ENCODE results near the gene FAM222A.

The FAM222A gene

DNA sequence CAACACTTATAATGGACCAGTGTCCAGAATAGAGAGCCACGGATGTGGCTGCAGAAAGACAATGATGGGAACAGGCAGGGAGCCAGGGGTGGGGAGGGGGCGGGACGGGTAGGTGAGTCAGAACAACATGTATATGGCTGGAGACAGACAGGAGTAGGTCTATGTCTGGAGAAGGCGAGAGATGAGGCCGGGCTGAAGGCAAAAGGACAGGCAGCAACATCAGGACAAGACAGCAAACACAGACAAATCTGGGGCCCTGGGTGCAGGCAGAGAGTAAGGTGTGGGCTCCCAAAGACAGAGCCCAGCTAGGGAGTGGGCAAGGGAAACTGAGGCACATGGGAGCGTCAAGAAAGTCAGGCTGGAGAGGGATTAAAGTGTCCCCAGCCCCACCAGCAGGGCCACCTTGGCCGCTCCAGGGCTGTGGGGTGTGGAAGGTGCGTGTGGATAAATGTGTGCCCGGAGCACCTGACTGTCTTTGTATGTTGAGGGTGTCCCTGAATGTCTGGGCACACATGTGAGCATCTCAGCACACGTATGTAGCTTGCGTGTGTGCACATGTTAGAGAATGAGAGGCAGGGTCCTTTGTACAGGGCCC is 44.1 kb downstream of the FAM222A start:
- no peak overlapping the region for H3K4me3 ChIP-seq (ENCODE audit: low read depth, low read length)
- no peak for DNase-seq (ENCODE audit: low read depth, low spot score)
- in situ Hi-C loops (cut with HindIII; ENCODE audit: low sequenced_read_pairs): no loop called here
- TF ChIP-seq CTCF (IDR thresholded peaks at IDR 0.05; ENCODE audit: low read depth, low read length): no peak

DNA sequence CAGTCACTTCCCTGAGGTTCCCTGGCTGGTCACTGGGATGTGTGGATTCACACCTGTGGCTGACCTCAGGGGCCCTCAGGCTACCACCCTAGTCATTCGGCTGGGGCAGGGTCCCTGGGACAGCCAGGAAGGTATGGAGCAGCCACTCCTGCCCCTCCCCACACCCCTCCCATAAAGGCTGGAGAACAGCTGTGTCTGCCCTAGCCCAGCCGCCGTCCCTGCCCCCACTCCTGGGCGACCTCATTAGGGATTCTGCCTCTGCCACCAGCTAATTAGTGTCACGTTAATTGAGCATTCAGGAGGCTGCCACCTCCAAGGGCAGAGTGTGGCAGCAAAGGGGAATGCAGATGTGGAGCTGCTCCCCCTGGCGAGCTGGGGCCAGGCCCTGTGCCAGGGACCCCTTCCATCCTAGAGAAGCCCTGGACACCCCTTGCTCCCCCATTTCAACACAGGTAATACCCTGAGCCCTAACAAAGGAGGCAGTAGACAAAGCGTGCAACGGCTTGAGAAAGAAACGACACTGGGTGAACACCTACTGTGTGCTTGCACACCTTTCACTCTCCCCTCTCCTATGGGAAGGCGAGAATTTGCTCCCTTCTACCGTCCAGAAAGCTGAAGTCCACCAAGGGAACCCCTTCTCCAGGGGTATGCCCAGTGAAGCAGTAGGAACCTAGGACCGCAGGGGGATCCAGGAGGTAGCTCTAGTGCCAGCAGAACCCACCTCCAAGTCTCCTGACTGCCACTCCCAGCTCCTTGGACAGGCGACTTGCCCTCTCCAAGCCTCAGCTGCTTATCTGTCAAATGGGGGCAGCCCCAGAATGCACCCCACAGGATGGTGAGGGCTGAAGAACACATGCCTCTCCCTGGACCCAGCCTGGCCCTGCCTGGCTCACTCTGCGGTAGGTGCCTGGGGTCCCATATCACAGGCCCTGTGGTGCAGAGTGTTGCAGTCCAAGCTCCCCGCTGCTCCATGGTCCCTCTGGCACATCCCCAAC is 45.1 kb downstream of the FAM222A start:
- in situ Hi-C loops (cut with HindIII; ENCODE audit: low sequenced_read_pairs): no loop called here
- no peak for DNase-seq (ENCODE audit: low read depth, low spot score)
- no peak for TF ChIP-seq CTCF (IDR thresholded peaks at IDR 0.05; ENCODE audit: low read depth, low read length)
- no peak overlapping the region for H3K4me3 ChIP-seq (ENCODE audit: low read depth, low read length)

DNA sequence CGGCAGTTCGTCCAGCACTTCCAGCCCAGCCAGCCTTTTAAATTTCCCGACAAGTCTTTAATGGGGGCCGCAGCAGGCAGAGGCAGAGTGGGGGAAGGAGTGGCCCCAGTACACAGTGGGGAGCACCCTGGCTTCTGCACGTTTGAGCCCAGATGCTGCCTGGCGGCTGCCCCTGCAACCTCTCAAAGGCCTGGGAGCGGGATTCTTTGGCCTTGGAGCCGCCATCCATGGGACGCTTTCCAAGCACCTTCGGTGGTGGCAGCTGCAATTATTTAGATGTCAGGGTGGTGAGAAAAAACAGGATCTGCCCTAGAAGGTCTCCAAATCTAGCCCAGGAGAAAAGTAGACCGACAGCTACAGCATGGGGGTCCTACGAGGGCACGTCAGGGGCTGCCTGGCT is 46.0 kb downstream of the FAM222A start:
- TF ChIP-seq CTCF (IDR thresholded peaks at IDR 0.05; ENCODE audit: low read depth, low read length): no peak
- H3K4me3 ChIP-seq (ENCODE audit: low read depth, low read length): no peak overlapping the region
- no peak for DNase-seq (ENCODE audit: low read depth, low spot score)
- in situ Hi-C loops (cut with HindIII; ENCODE audit: low sequenced_read_pairs): no loop called here

GRCh38 chr12:109760031-109760929 is 46.7 kb downstream of the FAM222A start:
- DNase-seq (ENCODE audit: low read depth, low spot score): no peak
- no peak overlapping the region for H3K4me3 ChIP-seq (ENCODE audit: low read depth, low read length)
- TF ChIP-seq CTCF (IDR thresholded peaks at IDR 0.05; ENCODE audit: low read depth, low read length): no peak

DNA sequence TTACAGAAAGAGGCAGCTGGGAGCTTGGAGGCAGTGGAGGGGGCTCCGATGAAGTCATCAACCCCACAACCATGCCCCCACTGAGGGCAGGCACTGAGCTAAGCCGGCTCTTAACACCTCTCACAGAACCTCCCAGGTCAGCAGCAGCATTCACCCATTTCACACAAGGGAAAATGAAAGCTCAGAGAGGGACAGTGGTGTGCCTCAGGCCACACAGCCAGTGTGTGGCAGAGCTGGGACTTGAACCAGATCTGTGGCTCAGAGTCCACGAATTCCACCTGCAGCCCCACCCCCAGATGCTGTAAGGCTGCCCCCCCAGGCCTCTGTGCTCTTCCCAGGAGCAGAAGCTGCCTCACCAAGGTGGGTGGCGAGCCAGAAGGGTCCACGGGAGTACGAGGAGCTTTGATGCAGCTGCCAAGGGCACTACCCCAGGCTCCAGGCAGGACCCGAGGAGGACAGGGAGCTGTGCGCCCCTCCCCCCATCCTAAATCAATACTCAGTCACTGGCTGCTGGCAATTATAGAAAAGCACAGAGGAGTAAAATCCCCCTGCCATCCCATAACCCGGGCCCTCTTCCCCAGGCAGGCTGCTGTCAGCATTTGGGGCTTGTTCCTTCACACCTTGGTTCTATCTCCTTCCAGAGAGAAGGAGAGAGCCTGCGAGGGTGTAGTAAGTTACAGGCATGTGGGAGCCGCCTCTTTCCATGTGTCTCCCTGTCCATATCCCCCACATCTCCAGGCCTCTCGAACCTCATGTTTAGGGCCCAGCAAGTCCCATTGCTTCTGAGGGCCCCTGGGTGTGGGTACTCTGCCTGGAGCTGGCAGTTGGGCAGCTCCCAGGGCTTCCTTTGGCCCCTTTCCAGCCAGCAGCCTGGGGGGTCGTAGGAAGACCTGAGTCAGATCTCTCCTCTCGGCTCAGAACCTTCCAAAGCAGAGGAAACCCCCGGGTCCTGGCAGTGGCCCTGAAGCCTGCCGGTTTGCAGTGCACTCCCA is 47.6 kb downstream of the FAM222A start:
- no peak for DNase-seq (ENCODE audit: low read depth, low spot score)
- no peak overlapping the region for H3K4me3 ChIP-seq (ENCODE audit: low read depth, low read length)
- in situ Hi-C loops (cut with HindIII; ENCODE audit: low sequenced_read_pairs): no loop called here
- TF ChIP-seq CTCF (IDR thresholded peaks at IDR 0.05; ENCODE audit: low read depth, low read length): no peak

More at GRCh38 chr12:109760031-109760929, 46.7 kb downstream of the FAM222A start:
- in situ Hi-C loops (cut with HindIII; ENCODE audit: low sequenced_read_pairs): no loop called here

All from astrocyte of the spinal cord (primary cell).